Progenitor cell of endocrine pancreas (in vitro differentiated cells): ENCODE data around the gene CPS1. TPM values are rescaled to one million over a fixed set of nuclear protein-coding genes. Genes with fewer than 3 reads are reported as not detected.

Experiments used
- DNase-seq: peaks from one replicate; pipeline ENCODE4 v3.0.0; 2021; ENCODE audit warnings: low spot score; ENCODE audit not compliant: unreplicated experiment
- H3K27ac Mint-ChIP-seq: 2 replicates; pipeline ENCODE4 v1.8.0; 2021; ENCODE audit warnings: mild to moderate bottlenecking, moderate library complexity, mixed read lengths
- H3K27me3 Mint-ChIP-seq: 2 replicates; pipeline ENCODE4 v1.8.0; 2021; ENCODE audit warnings: mixed read lengths
- H3K36me3 Mint-ChIP-seq: 2 replicates; pipeline ENCODE4 v1.8.0; 2022; ENCODE audit warnings: mixed read lengths; ENCODE audit not compliant: insufficient read depth
- H3K4me1 Mint-ChIP-seq: 2 replicates; pipeline ENCODE4 v1.8.0; 2021; ENCODE audit warnings: low read depth, mixed read lengths
- H3K4me3 Mint-ChIP-seq: 2 replicates; pipeline ENCODE4 v1.8.0; 2021; ENCODE audit warnings: low read depth, mild to moderate bottlenecking, moderate library complexity, mixed read lengths
- H3K9me3 Mint-ChIP-seq: 2 replicates; pipeline ENCODE4 v1.8.0; 2021; ENCODE audit warnings: low read depth, mixed read lengths
- CTCF ChIP-seq: fragments of 200-600 bp; sonication (generic); IDR thresholded peaks from one replicate; pipeline ENCODE4 v1.5.0; 2021; ENCODE audit warnings: antibody characterized with exemption, mild to moderate bottlenecking; ENCODE audit not compliant: unreplicated experiment
- total RNA-seq: library from RNA; stranded (reverse); gene quantifications from 2 replicates; pipeline ENCODE4 v1.2.1, GENCODE V29; 2021

CPS1 gene
- total RNA-seq, 1 donor from 2014 or later, result 4.9 TPM

- H3K9me3 Mint-ChIP-seq, result no peaks in the 10 kb centered on the region
- H3K27ac Mint-ChIP-seq, result no peak overlapping the region
- no peak for DNase-seq
- no peaks in the 10 kb centered on the region for H3K27me3 Mint-ChIP-seq
- no peaks in the 10 kb centered on the region for H3K36me3 Mint-ChIP-seq
- no peak for TF ChIP-seq CTCF
- peaks cover 3% of the 10 kb centered on the region for H3K4me1 Mint-ChIP-seq
- no peak overlapping the region for H3K4me3 Mint-ChIP-seq
Observed at GRCh38 chr2:210531482-210531881, 24.9 kb upstream of the CPS1 start.

- DNase-seq, result no peak
- Mint-ChIP-seq H3K27ac (no peak overlapping the region), H3K36me3 (no peaks in the 10 kb centered on the region), H3K27me3 (no peaks in the 10 kb centered on the region), H3K4me1 (peaks cover 2% of the 10 kb centered on the region), H3K9me3 (no peaks in the 10 kb centered on the region), H3K4me3 (no peak overlapping the region)
- TF ChIP-seq CTCF, result no peak
Observed at GRCh38 chr2:210533389-210533788, 23.0 kb upstream of the CPS1 start.

GRCh38 chr2:210534879-210535278 lies 21.5 kb upstream of the CPS1 start:
- no peak for DNase-seq
- Mint-ChIP-seq H3K4me3 (no peak overlapping the region), H3K27ac (no peak overlapping the region), H3K9me3 (no peaks in the 10 kb centered on the region), H3K4me1 (peaks cover 4% of the 10 kb centered on the region), H3K36me3 (no peaks in the 10 kb centered on the region), H3K27me3 (no peaks in the 10 kb centered on the region)
- no peak for TF ChIP-seq CTCF

GRCh38 chr2:210536973-210537650 lies 19.3 kb upstream of the CPS1 start:
- peaks cover 18% of the 10 kb centered on the region for H3K4me1 Mint-ChIP-seq
- no peaks in the 10 kb centered on the region for H3K27me3 Mint-ChIP-seq
- H3K36me3 Mint-ChIP-seq, result no peaks in the 10 kb centered on the region
- no peak for TF ChIP-seq CTCF
- no peak overlapping the region for H3K4me3 Mint-ChIP-seq
- no peak for DNase-seq
- no peak overlapping the region for H3K27ac Mint-ChIP-seq
- no peaks in the 10 kb centered on the region for H3K9me3 Mint-ChIP-seq

- no peaks in the 10 kb centered on the region for H3K36me3 Mint-ChIP-seq
- no peak for DNase-seq
- no peak for TF ChIP-seq CTCF
- no peaks in the 10 kb centered on the region for H3K9me3 Mint-ChIP-seq
- H3K4me3 Mint-ChIP-seq, result no peak overlapping the region
- peaks cover 20% of the 10 kb centered on the region for H3K4me1 Mint-ChIP-seq
- no peaks in the 10 kb centered on the region for H3K27me3 Mint-ChIP-seq
- no peak overlapping the region for H3K27ac Mint-ChIP-seq
Observed at GRCh38 chr2:210539035-210539434, 17.4 kb upstream of the CPS1 start.
